Right renal cortex interstitium (tissue), 3 donors: ENCODE data around the gene DNAJC5G. TPM values are rescaled to one million over a fixed set of nuclear protein-coding genes. Genes with fewer than 3 reads are reported as not detected.
"Not testable (repeated sequence)": the region's sequence is repeated elsewhere in the genome, so short reads cannot be mapped to it uniquely, and the experiment has no call there.

Source experiments
- DNase-seq, 3 donors: peaks; one replicate each; pipeline ENCODE4 v3.0.0-alpha.2; 2013; ENCODE audit warnings: low read depth in 3 of 3, low spot score in 2 of 3
- polyA plus RNA-seq, 3 donors: library from polyadenylated mRNA; unstranded; fragments of 120-200 nt; gene quantifications; one replicate each; pipeline ENCODE4 v1.2.1, GENCODE V29; 2013; ENCODE audit not compliant: insufficient read length in 3 of 3

DNAJC5G gene
- polyA plus RNA-seq, 3 donors = 0.47 to 0.76 (median 0.58) TPM

GRCh38 chr2:27306136-27306535 lies 30.9 kb downstream of the DNAJC5G start:
- no peak for DNase-seq

GRCh38 chr2:27306573-27307286 lies 31.5 kb downstream of the DNAJC5G start:
- no peak for DNase-seq

- no peak for DNase-seq
Measured at GRCh38 chr2:27307287-27307544, 32.0 kb downstream of the DNAJC5G start.

- no peak for DNase-seq
Measured at GRCh38 chr2:27307545-27308358, 32.5 kb downstream of the DNAJC5G start.

GRCh38 chr2:27308359-27308881 lies 33.2 kb downstream of the DNAJC5G start, which contains the start of gene UCN:
TSS of gene UCN (minus strand) at chr2:27308445. CDS start at chr2:27307895, 550 bp downstream.
- DNase-seq = peak in 2 of 3 donors; percentile 56 to 68

GRCh38 chr2:27309651-27310050 lies 34.4 kb downstream of the DNAJC5G start:
- DNase-seq = no peak

- no peak for DNase-seq
Measured at GRCh38 chr2:27312152-27312551, 36.9 kb downstream of the DNAJC5G start.

- DNase-seq = no peak
Measured at GRCh38 chr2:27313882-27314645, 38.8 kb downstream of the DNAJC5G start.

GRCh38 chr2:27314709-27315108 lies 39.5 kb downstream of the DNAJC5G start:
- no peak for DNase-seq

- DNase-seq = no peak
Measured at GRCh38 chr2:27315122-27315521, 39.9 kb downstream of the DNAJC5G start.

- DNase-seq = no peak
Measured at GRCh38 chr2:27316655-27317412, 41.6 kb downstream of the DNAJC5G start.

- DNase-seq = not testable (repeated sequence)
Measured at GRCh38 chr2:27319839-27320238, 44.6 kb downstream of the DNAJC5G start.

GRCh38 chr2:27320958-27321543 lies 45.8 kb downstream of the DNAJC5G start:
- DNase-seq = no peak

- DNase-seq = no peak
Measured at GRCh38 chr2:27322301-27322765, 47.1 kb downstream of the DNAJC5G start.

- DNase-seq = peak; percentile 80 to 91 (median 81)
Measured at GRCh38 chr2:27322766-27323595, 47.7 kb downstream of the DNAJC5G start, which contains the start of gene MPV17. TSS of gene MPV17 (minus strand) at chr2:27323097. CDS start at chr2:27322517, 580 bp downstream.

- DNase-seq = no peak
Measured at GRCh38 chr2:27323596-27324285, 48.5 kb downstream of the DNAJC5G start.

- DNase-seq = no peak
Measured at GRCh38 chr2:27324720-27325119, 49.5 kb downstream of the DNAJC5G start.
